ENCODE results near the gene ERG.

DNA sequence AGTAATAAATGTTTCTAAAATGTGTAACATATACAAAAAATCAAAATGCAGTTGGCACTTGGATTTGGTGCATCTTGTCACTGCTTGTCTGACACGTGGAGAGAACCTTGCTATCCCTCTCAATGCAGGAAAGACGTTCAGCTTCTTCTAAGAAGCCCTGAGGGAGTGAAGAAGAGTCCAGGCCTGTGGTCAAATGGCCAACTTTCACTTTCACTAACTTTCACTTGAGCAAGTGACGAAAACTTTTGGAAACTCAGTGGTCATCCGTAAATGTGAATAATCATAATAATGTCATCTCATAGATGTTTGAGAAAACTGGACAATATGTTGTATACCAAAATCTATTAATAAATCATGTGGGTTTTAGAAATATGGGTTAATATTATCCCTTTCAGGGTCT, 61.9 kb downstream of the ERG start:
- TF ChIP-seq, protein P1, sequence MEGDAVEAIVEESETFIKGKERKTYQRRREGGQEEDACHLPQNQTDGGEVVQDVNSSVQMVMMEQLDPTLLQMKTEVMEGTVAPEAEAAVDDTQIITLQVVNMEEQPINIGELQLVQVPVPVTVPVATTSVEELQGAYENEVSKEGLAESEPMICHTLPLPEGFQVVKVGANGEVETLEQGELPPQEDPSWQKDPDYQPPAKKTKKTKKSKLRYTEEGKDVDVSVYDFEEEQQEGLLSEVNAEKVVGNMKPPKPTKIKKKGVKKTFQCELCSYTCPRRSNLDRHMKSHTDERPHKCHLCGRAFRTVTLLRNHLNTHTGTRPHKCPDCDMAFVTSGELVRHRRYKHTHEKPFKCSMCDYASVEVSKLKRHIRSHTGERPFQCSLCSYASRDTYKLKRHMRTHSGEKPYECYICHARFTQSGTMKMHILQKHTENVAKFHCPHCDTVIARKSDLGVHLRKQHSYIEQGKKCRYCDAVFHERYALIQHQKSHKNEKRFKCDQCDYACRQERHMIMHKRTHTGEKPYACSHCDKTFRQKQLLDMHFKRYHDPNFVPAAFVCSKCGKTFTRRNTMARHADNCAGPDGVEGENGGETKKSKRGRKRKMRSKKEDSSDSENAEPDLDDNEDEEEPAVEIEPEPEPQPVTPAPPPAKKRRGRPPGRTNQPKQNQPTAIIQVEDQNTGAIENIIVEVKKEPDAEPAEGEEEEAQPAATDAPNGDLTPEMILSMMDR (IDR thresholded peaks at IDR 0.05 in 4 of 5, conservative IDR thresholded peaks at IDR 0.05 in 1 of 5) = no peak
- no peak for TF ChIP-seq POLR2A (IDR thresholded peaks at IDR 0.05)
